OCI-LY1 (cell line): ENCODE data around the gene CDK11B.
"Not testable (repeated sequence)": the region's sequence is repeated elsewhere in the genome, so short reads cannot be mapped to it uniquely, and the experiment has no call there.

Experiments used
- H2AFZ ChIP-seq: fragments of 200-600 bp; sonication (generic), shearing (Covaris generic); 2 replicates; pipeline ENCODE4 v1.6.0; 2014; ENCODE audit warnings: antibody characterized with exemption, mild to moderate bottlenecking, low read length
- H3F3A ChIP-seq: fragments of 200-600 bp; sonication (generic), shearing (Covaris generic); 2 replicates; pipeline ENCODE4 v1.6.0; 2014; ENCODE audit warnings: mild to moderate bottlenecking, antibody characterized with exemption, low read length, moderate library complexity; ENCODE audit not compliant: insufficient read depth
- H3K27ac ChIP-seq: fragments of 200-600 bp; sonication (generic); 2 replicates; pipeline ENCODE4 v1.5.1; 2014; ENCODE audit warnings: low read length, mixed run types, mild to moderate bottlenecking, low read depth; ENCODE audit not compliant: poor library complexity, severe bottlenecking
- H3K27me3 ChIP-seq: fragments of 200-600 bp; sonication (generic); 2 replicates; pipeline ENCODE4 v1.6.0; 2014; ENCODE audit warnings: antibody characterized with exemption, mild to moderate bottlenecking, low read length, moderate library complexity; ENCODE audit not compliant: insufficient read depth
- H3K36me3 ChIP-seq: fragments of 200-600 bp; sonication (generic); 2 replicates; pipeline ENCODE4 v1.6.1; 2014; ENCODE audit warnings: mild to moderate bottlenecking, antibody characterized with exemption, low read length, moderate library complexity, mixed read lengths; ENCODE audit not compliant: insufficient read depth
- H3K4me1 ChIP-seq: fragments of 200-600 bp; sonication (generic); 2 replicates; pipeline ENCODE4 v1.5.1; 2014; ENCODE audit warnings: mild to moderate bottlenecking, low read length, moderate library complexity; ENCODE audit not compliant: insufficient read depth, severe bottlenecking
- H3K4me2 ChIP-seq: fragments of 200-600 bp; sonication (generic), shearing (Covaris generic); 2 replicates; pipeline ENCODE4 v1.6.1; 2014; ENCODE audit warnings: low read length
- H3K4me3 ChIP-seq: fragments of 200-600 bp; sonication (generic); 2 replicates; pipeline ENCODE4 v1.5.1; 2014; ENCODE audit warnings: low read length, low read depth, mild to moderate bottlenecking, mixed read lengths; ENCODE audit not compliant: poor library complexity, severe bottlenecking
- H3K79me2 ChIP-seq: fragments of 200-600 bp; shearing (Covaris generic); 2 replicates; pipeline ENCODE4 v1.6.1; 2016; ENCODE audit warnings: mixed run types, low read length, mixed read lengths; ENCODE audit not compliant: insufficient read depth
- H3K9ac ChIP-seq: fragments of 200-600 bp; sonication (generic), shearing (Covaris generic); 2 replicates; pipeline ENCODE4 v1.6.1; 2014; ENCODE audit warnings: mild to moderate bottlenecking, low read length, mixed read lengths
- H3K9me2 ChIP-seq: fragments of 200-600 bp; sonication (generic), shearing (Covaris generic); 2 replicates; pipeline ENCODE4 v1.6.1; 2014; ENCODE audit warnings: low read depth, mild to moderate bottlenecking, low read length, mixed read lengths
- H3K9me3 ChIP-seq: fragments of 200-600 bp; shearing (Covaris generic); 2 replicates; pipeline ENCODE4 v1.6.1; 2014; ENCODE audit warnings: low read length, mixed read lengths
- H4K20me1 ChIP-seq: fragments of 200-600 bp; sonication (generic), shearing (Covaris generic); 2 replicates; pipeline ENCODE4 v1.6.0; 2016; ENCODE audit warnings: mild to moderate bottlenecking, low read length; ENCODE audit not compliant: insufficient read depth

Gene CDK11B

DNA sequence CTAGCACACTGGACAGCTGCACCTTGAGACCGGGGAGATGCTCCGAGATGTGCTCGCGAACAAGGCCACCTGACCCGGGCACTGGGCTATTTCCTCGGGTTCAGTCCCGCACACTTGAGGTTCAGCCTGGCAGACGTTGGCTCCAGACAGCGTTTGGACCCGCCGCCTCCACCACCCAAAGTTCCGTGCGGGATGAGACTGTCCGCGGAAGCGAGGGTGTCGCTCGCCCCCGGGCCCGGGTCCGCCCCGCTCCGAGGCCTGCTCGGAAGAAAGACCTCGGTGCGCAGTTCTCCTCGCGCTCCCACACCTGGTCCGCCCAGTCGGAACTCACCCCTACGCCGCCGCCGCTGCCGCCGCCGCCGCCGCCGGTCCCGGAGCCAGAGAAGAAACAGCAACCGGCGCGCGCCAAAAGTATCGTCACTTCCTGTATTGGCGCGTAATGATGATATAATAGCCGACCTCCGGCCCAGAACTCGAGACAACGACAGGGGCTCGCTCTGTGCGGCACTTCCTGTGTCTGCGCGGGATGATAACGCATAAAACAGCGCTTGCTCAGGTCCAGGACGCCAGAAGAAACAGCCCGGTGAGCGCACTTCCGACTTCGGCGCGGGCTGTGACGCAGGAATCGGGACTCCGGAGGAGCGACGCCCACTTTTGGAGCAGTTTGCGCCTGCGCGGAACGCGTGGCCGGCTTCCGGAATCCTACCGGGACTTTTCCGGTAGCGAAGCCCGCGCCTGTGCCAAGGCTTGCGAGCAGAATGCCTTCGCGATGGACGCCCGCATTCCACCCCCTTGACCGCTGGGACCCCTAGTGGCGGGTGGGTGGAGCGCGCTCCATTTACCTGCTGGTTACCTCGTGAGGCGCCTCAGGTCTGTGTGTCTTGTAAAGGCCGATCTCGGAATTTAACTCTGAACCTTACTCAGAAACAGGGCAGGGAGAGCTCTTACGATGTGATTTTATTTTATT is at the start of gene CDK11B:
TSS of gene CDK11B (minus strand) at position 422 of the 967 bp plus-strand sequence. CDS start 1,519 bp downstream, outside the sequence.
- H3K36me3 ChIP-seq, result peaks cover 25% of the 10 kb centered on the region
- not testable (repeated sequence) for H3K79me2 ChIP-seq, H3K27me3 ChIP-seq, H2AFZ ChIP-seq, H3F3A ChIP-seq, H3K9me2 ChIP-seq, H3K9me3 ChIP-seq, H3K4me1 ChIP-seq, H4K20me1 ChIP-seq
- H3K9ac ChIP-seq, result peak within 1 kb of the TSS; percentile 66
- H3K4me3 ChIP-seq, result peak within 1 kb of the TSS; percentile 67
- peak within 1 kb of the TSS; percentile 70 for H3K4me2 ChIP-seq
- H3K27ac ChIP-seq, result peak within 1 kb of the TSS; percentile 90

DNA sequence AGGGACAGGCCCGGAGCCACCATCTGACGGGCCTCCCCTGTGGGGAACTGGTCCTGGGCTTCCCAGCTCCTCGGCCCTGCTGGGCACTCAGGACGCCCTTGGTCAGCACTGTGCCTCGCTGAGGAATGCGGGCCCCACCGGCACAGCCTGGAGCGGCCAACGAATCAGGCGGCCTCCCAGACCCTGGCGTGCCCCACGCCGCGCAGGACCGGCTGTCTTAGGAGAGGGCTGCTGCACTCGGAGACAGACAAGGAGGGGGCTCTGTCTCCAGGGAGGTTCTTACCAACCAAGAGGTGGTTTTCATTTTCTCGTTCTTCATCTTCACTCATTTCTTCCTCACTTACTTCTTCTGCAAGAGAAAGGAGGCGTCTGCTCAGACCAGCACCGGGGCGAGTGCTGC is 49.1 kb upstream of the CDK11B start:
- H3K9ac ChIP-seq, H2AFZ ChIP-seq, H3K9me3 ChIP-seq, H3K27ac ChIP-seq, H3K4me2 ChIP-seq, H3K27me3 ChIP-seq, H3K9me2 ChIP-seq, H4K20me1 ChIP-seq, H3F3A ChIP-seq, H3K36me3 ChIP-seq, H3K4me3 ChIP-seq, H3K4me1 ChIP-seq, H3K79me2 ChIP-seq: not testable (repeated sequence)

DNA sequence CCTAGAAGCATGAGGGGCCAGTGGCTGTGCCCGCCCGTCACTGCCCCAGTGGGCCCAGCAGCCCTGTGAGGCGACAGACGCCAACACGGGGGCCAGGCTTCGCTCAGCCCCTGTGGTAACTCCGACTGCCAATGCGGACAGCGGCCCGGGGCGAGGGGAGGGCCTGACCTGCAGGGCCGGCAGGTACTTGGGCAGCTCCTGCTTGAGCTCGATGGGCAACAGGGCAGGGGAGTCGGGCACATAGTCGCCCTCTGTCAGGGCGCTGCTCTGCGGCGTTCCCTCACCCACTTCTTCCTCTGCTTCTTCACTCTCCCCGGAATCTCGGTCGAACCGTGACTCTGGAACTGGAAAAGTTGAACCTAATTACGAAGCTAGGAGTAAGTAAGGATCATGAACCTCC is 48.4 kb upstream of the CDK11B start:
- not testable (repeated sequence) for H3K9me2 ChIP-seq, H3K27me3 ChIP-seq, H3K4me3 ChIP-seq, H3K27ac ChIP-seq, H3K4me1 ChIP-seq, H3K9me3 ChIP-seq, H2AFZ ChIP-seq, H3F3A ChIP-seq, H3K36me3 ChIP-seq, H3K9ac ChIP-seq, H3K4me2 ChIP-seq, H3K79me2 ChIP-seq, H4K20me1 ChIP-seq

DNA sequence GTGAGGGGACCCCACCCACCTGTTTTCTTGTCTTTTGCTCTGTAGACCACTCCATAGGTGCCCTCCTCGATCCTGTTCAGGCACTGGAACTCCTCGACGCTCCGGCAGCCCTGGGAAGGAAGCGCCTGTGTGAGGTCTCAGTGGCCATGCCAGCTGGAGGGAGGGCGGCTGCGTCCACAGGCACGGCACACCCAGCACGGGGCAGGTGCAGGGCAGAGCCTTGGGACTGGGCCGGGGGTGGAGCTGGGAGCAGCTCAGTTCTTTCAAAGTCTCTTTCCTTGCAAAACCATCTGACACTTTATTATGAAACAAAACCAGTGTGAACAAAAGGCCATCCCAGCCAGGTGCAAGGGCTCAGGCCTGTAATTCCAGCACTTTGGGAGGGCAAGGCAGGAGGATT is 46.8 kb upstream of the CDK11B start:
- H3K79me2 ChIP-seq, H3K4me3 ChIP-seq, H4K20me1 ChIP-seq, H3K4me2 ChIP-seq, H3K27ac ChIP-seq, H3K4me1 ChIP-seq, H3K9me2 ChIP-seq, H2AFZ ChIP-seq, H3K27me3 ChIP-seq, H3K9ac ChIP-seq, H3K36me3 ChIP-seq, H3F3A ChIP-seq, H3K9me3 ChIP-seq: not testable (repeated sequence)

DNA sequence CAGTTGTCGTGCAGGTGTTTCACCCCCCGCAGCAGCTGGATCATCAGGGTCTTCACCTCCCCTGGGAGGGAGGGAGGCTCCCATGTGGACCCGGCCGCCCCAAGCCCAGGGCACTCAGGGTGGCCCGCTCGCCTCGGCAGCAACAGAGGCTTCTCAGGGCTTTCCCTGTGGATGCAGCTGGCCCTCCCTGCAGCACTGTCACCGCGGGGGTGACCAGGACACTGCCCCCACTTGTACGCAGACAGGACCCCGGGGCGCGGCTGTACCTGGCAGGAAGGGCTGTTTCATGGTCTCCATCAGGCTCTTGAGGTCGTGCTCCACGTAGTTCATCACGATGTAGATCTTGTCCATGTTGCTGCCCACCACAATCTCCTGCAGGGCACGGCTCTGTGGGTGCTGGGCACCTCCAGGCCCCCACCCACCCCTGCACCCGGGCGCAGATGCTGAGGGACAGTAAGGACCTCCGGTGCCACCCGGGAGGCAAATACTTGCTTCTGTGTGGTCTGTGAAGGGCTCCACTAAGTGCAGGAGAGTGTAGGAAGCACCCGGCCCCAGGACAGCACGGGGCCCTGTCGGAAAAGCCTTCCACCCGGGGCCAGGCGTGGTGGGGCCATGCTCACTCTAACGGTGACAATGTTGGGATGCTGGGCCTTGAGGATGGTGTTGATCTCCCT is 45.6 kb upstream of the CDK11B start:
- not testable (repeated sequence) for H3K9me2 ChIP-seq, H3K79me2 ChIP-seq, H3K27ac ChIP-seq, H3K9me3 ChIP-seq, H2AFZ ChIP-seq, H3K4me1 ChIP-seq, H3K9ac ChIP-seq, H3K4me3 ChIP-seq, H3K27me3 ChIP-seq, H3K36me3 ChIP-seq, H3K4me2 ChIP-seq, H4K20me1 ChIP-seq, H3F3A ChIP-seq
